Calu3 (cell line): ENCODE measurements around the gene ISLR. TPM values are rescaled to one million over a fixed set of nuclear protein-coding genes. Genes with fewer than 3 reads are reported as not detected.

Experiments used
- BruUV-seq: library from RNA; stranded (reverse); fragments of 400-500 nt; replicated peaks from 2 replicates; lab custom pipeline; 2021; lab: Mats Ljungman, UMichigan
- CTCF ChIA-PET: fragments of 300-600 bp; sonication (Branson Sonifier 250); formaldehyde crosslinking; loops from one replicate; lab custom pipeline; 2022; ENCODE audit warnings: antibody characterized with exemption; lab: Charles Lee
- DNase-seq: peaks from one replicate; pipeline ENCODE4 v3.0.0; 2022
- H3K27ac Mint-ChIP-seq: one replicate; pipeline ENCODE4 v1.8.0; 2022; ENCODE audit warnings: mixed read lengths; ENCODE audit not compliant: unreplicated experiment
- H3K27me3 Mint-ChIP-seq: one replicate; pipeline ENCODE4 v1.8.0; 2022; ENCODE audit warnings: mixed read lengths; ENCODE audit not compliant: unreplicated experiment
- H3K36me3 Mint-ChIP-seq: one replicate; pipeline ENCODE4 v1.8.0; 2022; ENCODE audit warnings: mild to moderate bottlenecking, moderate library complexity, mixed read lengths; ENCODE audit not compliant: insufficient read depth, unreplicated experiment
- H3K4me1 Mint-ChIP-seq: one replicate; pipeline ENCODE4 v1.8.0; 2022; ENCODE audit warnings: mild to moderate bottlenecking, low read depth, mixed read lengths; ENCODE audit not compliant: unreplicated experiment
- H3K4me3 Mint-ChIP-seq: one replicate; pipeline ENCODE4 v1.8.0; 2022; ENCODE audit warnings: mild to moderate bottlenecking, low read depth, moderate library complexity, mixed read lengths; ENCODE audit not compliant: unreplicated experiment
- H3K9me3 Mint-ChIP-seq: one replicate; pipeline ENCODE4 v1.8.0; 2022; ENCODE audit warnings: low read depth, mixed read lengths; ENCODE audit not compliant: unreplicated experiment
- intact Hi-C: fragments of 100-400 bp; cut with micrococcal nuclease; formaldehyde crosslinking; loops from one replicate; pipeline ENCODE4 v1.10.0; 2022; ENCODE audit not compliant: unreplicated experiment
- total RNA-seq: library from RNA; stranded (reverse); gene quantifications from 2 replicates; pipeline ENCODE4 v1.2.3, GENCODE V29; 2022
- TF ChIP-seq, protein P1 (sequence below): fragments of 200-600 bp; IDR thresholded peaks from one replicate; pipeline ENCODE4 v1.8.0; 2022; ENCODE audit warnings: antibody characterized with exemption; ENCODE audit not compliant: unreplicated experiment

The ISLR gene
- total RNA-seq, 1 experiment from 2014 or later = not detected

DNA sequence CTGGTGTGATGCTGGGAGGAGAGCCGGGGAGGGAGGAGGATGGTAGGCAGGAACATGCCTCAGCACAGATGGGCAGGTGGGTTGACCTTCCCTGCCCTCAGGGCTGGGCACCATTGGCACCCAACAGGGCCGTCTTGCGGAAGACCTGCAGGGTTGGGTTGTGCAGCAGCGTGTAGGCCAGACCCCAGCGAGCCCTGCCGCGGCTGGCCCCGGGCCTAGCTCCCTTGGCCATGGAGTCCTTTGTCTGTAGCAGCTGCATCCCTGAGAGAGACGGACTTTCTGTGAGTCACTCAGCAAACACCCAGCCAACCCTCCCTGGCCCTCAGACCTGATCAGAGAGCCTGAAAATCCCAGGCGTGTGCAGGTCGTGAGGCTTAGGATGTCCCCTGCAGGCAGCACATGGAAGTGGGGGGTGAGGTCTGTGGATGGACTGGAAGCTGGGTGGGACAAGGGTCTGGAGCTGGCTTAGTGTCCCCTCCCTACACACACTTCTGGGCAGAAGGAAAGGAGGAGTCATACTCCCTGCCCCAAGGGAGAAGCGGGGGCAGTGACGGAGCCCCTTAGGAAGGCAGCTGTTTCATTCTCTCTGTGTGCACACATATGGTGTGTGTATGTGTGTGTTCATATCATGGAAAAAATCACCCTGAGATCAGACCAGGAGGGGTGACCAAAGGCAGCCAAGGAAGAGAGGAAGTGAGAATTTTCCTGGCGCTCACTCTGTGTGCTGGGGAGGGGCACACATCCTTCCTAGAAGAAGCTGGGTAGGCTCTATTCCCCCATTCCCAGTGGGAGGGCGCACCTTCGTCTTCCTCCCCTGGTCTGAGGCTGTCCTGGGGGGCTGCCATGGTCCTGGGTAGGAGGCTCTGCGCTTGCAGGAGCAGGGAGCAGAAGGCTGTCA is 6.7 kb downstream of the ISLR start:
- TF ChIP-seq, protein P1, sequence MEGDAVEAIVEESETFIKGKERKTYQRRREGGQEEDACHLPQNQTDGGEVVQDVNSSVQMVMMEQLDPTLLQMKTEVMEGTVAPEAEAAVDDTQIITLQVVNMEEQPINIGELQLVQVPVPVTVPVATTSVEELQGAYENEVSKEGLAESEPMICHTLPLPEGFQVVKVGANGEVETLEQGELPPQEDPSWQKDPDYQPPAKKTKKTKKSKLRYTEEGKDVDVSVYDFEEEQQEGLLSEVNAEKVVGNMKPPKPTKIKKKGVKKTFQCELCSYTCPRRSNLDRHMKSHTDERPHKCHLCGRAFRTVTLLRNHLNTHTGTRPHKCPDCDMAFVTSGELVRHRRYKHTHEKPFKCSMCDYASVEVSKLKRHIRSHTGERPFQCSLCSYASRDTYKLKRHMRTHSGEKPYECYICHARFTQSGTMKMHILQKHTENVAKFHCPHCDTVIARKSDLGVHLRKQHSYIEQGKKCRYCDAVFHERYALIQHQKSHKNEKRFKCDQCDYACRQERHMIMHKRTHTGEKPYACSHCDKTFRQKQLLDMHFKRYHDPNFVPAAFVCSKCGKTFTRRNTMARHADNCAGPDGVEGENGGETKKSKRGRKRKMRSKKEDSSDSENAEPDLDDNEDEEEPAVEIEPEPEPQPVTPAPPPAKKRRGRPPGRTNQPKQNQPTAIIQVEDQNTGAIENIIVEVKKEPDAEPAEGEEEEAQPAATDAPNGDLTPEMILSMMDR = no peak
- no peaks in the 10 kb centered on the region for H3K9me3 Mint-ChIP-seq
- intact Hi-C loops = no loop called here
- no TSS peak for BruUV-seq
- peaks cover 43% of the 10 kb centered on the region for H3K27me3 Mint-ChIP-seq
- peaks cover 34% of the 10 kb centered on the region for H3K4me1 Mint-ChIP-seq
- H3K36me3 Mint-ChIP-seq = peaks cover 12% of the 10 kb centered on the region
- CTCF ChIA-PET = interaction anchor here (0.5 to 1.6 kb wide), 7 partner anchors 16 to 693 kb away, joined by 3 to 7 read pairs (median 3); partner anchors contain the start of gene SCAMP2
- no peak for DNase-seq
- H3K4me3 Mint-ChIP-seq = no peak overlapping the region
- no peak overlapping the region for H3K27ac Mint-ChIP-seq

DNA sequence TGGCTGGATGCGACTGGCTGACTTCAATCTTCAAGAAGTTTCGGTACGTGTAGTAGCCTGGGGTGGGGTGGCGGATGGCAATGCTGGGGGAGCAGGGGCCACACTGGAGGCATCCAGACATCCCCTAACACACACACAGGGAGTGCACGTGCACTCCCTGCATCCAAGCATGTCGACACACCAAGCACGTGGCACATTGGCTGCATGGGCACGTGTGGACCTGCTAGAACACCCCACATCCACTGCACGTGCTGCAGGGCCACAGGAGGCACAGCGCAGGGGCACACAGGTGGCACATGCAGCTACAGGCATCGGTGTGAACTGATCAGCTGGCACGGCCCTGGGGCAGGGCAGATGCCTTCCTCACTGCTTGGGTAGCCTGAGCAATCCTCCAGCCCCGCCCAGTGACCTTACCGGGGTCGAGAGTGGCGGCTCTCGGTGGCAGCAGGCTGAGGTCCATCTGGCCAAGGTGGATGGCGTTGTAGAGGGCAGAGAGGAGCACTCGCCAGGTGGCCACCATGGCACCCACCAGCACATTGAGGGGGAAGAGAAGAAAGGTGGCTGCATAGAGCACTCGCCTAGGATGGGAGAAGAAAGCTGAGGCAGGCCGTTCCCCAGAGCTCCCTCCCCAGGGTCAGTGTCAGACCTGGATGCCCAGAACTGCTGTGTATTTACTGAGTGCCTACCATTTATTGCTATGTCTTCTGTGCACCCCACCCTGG is 7.5 kb downstream of the ISLR start:
- intact Hi-C loops = no loop called here
- TF ChIP-seq, protein P1 = no peak
- Mint-ChIP-seq H3K4me3 (no peak overlapping the region), H3K36me3 (peaks cover 5% of the 10 kb centered on the region), H3K4me1 (peaks cover 34% of the 10 kb centered on the region), H3K27ac (no peak overlapping the region), H3K9me3 (no peaks in the 10 kb centered on the region), H3K27me3 (peaks cover 44% of the 10 kb centered on the region)
- CTCF ChIA-PET = interaction anchor here (0.5 to 1.1 kb wide), 3 partner anchors 127 to 692 kb away, joined by 3 to 4 read pairs (median 3); partner anchors contain the start of gene SCAMP2
- no TSS peak for BruUV-seq
- no peak for DNase-seq

DNA sequence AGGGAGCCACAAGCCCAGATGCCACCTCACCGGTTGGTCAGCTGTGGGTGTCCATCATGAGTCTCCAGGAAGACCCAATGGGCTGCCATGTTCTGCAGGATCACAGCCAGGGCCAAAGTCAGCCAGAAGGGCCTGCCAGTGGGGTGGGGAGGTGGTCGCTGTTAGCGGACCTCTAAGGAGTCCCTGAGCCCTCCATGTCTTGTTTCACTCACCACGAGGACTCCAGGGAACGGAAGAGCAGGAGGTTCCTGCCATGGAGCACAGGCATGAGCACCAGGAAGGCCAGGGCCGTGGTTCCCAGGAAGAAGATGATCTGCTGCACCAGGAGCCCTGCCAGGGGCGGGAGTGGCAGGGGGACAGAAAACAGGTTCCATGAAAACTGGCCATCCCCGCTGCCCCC is 8.6 kb downstream of the ISLR start:
- Mint-ChIP-seq H3K36me3 (peaks cover 5% of the 10 kb centered on the region), H3K27ac (no peak overlapping the region), H3K4me3 (no peak overlapping the region), H3K27me3 (peaks cover 34% of the 10 kb centered on the region), H3K4me1 (peaks cover 34% of the 10 kb centered on the region), H3K9me3 (no peaks in the 10 kb centered on the region)
- no TSS peak for BruUV-seq
- TF ChIP-seq, protein P1 = no peak
- no peak for DNase-seq
- intact Hi-C loops = no loop called here
- CTCF ChIA-PET = interaction anchor here (1.1 kb wide), 1 partner anchor 126 kb away, joined by 3 read pairs; no protein-coding TSS in a partner anchor

DNA sequence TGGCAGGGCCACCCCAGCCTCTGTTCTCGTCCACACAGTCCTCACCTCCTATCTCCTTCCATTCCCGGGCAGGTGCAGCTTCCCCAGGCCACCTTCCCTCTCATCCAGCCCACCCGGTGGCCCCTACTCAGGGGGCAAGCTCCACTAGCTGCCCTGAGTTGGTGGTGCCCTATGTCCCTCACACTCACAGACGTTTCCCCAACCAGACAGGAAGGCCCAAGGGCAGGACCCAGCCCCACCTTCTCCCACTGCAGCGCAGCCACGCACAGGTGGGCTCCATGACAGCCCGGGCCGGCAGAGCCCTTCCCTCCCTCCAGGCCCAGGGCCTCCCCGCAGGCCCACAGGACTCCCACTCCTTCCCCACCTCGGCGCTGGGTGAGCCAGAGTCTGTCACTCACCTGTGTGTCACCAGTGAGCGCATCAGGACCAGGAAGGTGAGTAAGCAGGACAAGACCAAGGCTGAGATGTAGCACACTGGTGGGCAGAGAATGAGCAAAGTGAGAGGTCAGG is 11.1 kb downstream of the ISLR start:
- no TSS peak for BruUV-seq
- no peak overlapping the region for H3K4me3 Mint-ChIP-seq

More for the DNA sequence above, 11.1 kb downstream of the ISLR start:
- Mint-ChIP-seq H3K9me3 (no peaks in the 10 kb centered on the region), H3K27me3 (peaks cover 34% of the 10 kb centered on the region), H3K4me1 (peaks cover 18% of the 10 kb centered on the region), H3K36me3 (peaks cover 5% of the 10 kb centered on the region), H3K27ac (no peak overlapping the region)
- intact Hi-C loops = no loop called here
- CTCF ChIA-PET = no interaction called here
- TF ChIP-seq, protein P1 = no peak
- no peak for DNase-seq
